Thoracic aorta (tissue), 2 donors: ENCODE measurements around the gene WDFY3. TPM values are rescaled to one million over a fixed set of nuclear protein-coding genes. Genes with fewer than 3 reads are reported as not detected.

ENCODE experiments used
- ATAC-seq: fragments of 150-250 bp; one replicate; pipeline ENCODE4 v1.8.0; 2017; ENCODE audit warnings: low read depth; ENCODE audit not compliant: insufficient number of reproducible peaks, low FRiP score
- DNase-seq: peaks from one replicate; pipeline ENCODE4 v3.0.0-alpha.2; 2020; ENCODE audit warnings: low spot score
- H3K27ac ChIP-seq, 2 donors: fragments of 200-600 bp; sonication (generic); 1 replicate in 1 of 2; 2 replicates in 1 of 2; pipeline ENCODE4 v1.5.1; 2016; ENCODE audit warnings: mild to moderate bottlenecking in 2 of 2, moderate library complexity in 2 of 2
- H3K27me3 ChIP-seq: fragments of 200-600 bp; sonication (generic); replicated peaks from 2 replicates; pipeline ENCODE4 v1.6.0; 2016; ENCODE audit warnings: mild to moderate bottlenecking; ENCODE audit not compliant: insufficient read depth
- H3K36me3 ChIP-seq: fragments of 200-600 bp; sonication (generic); one replicate; pipeline ENCODE4 v1.5.1; 2016
- H3K4me1 ChIP-seq, 2 donors: fragments of 200-600 bp; sonication (generic); 1 replicate in 1 of 2; 2 replicates in 1 of 2; pipeline versions ENCODE4 v1.5.1 to v1.6.0; 2016; ENCODE audit warnings: low read depth in 2 of 2, mild to moderate bottlenecking in 1 of 2; ENCODE audit not compliant: control insufficient read depth in 1 of 2
- H3K4me3 ChIP-seq: fragments of 200-600 bp; sonication (generic); 2 replicates; pipeline ENCODE4 v1.5.1; 2016; ENCODE audit warnings: mild to moderate bottlenecking
- H3K9me3 ChIP-seq: fragments of 200-600 bp; sonication (generic); 2 replicates; pipeline ENCODE4 v1.5.1; 2016
- CTCF ChIP-seq: fragments of 200-600 bp; sonication (generic); IDR thresholded peaks from one replicate; pipeline ENCODE4 v1.5.1; 2019; ENCODE audit warnings: antibody characterized with exemption
- total RNA-seq, 2 donors: library from RNA; depleted of rRNA; stranded (reverse); fragments of >200 nt; gene quantifications; one replicate each; pipeline versions ENCODE4 v1.1.0 to v1.2.3, GENCODE V29; 2016

Gene WDFY3
- 100 to 1,000 TPM; 116 to 140 TPM for total RNA-seq

- TF ChIP-seq CTCF: no peak
- Histone ChIP-seq H3K36me3 (no peaks in the 10 kb centered on the region), H3K4me3 (peak within 1 kb of the TSS; percentile 91), H3K27ac (peak within 1 kb of the TSS; percentile 86 to 87), H3K9me3 (no peaks in the 10 kb centered on the region), H3K4me1 (peaks cover 11 to 40% of the 10 kb centered on the region in 2 donors), H3K27me3 (no peaks in the 10 kb centered on the region)
- DNase-seq (peak; percentile 56), ATAC-seq (peak; percentile 86)
These were observed at the start of gene WDFY3 for GRCh38 chr4:84966382-84967242. WDFY3 (minus strand) TSS chr4:84966690; CDS start chr4:84860591, 106,099 bp downstream.

- TF ChIP-seq CTCF: no peak
- Histone ChIP-seq H3K4me1 (no peaks in the 10 kb centered on the region), H3K4me3 (no peak overlapping the region), H3K36me3 (no peaks in the 10 kb centered on the region), H3K9me3 (no peaks in the 10 kb centered on the region), H3K27ac (no peak overlapping the region), H3K27me3 (no peaks in the 10 kb centered on the region)
- DNase-seq (no peak), ATAC-seq (no peak)
These were observed 39.4 kb upstream of the WDFY3 start for GRCh38 chr4:85005865-85006377.

GRCh38 chr4:85000343-85000742 is 33.9 kb upstream of the WDFY3 start:
- Histone ChIP-seq H3K27me3 (no peaks in the 10 kb centered on the region), H3K4me3 (no peak overlapping the region), H3K9me3 (no peaks in the 10 kb centered on the region), H3K27ac (no peak overlapping the region), H3K4me1 (no peaks in the 10 kb centered on the region), H3K36me3 (no peaks in the 10 kb centered on the region)
- DNase-seq (no peak), ATAC-seq (no peak)
- TF ChIP-seq CTCF: no peak

- H3K27me3 ChIP-seq: no peaks in the 10 kb centered on the region
- no peaks in the 10 kb centered on the region for H3K36me3 ChIP-seq
- no peak overlapping the region for H3K27ac ChIP-seq
- no peaks in the 10 kb centered on the region for H3K9me3 ChIP-seq
- DNase-seq (no peak), ATAC-seq (no peak)
- TF ChIP-seq CTCF: no peak
- no peaks in the 10 kb centered on the region for H3K4me1 ChIP-seq
- H3K4me3 ChIP-seq: no peak overlapping the region
These were observed 28.9 kb upstream of the WDFY3 start for GRCh38 chr4:84995386-84995785.

GRCh38 chr4:84994280-84994679 is 27.8 kb upstream of the WDFY3 start:
- DNase-seq (no peak), ATAC-seq (no peak)
- TF ChIP-seq CTCF: no peak
- Histone ChIP-seq H3K9me3 (no peaks in the 10 kb centered on the region), H3K36me3 (no peaks in the 10 kb centered on the region), H3K27me3 (no peaks in the 10 kb centered on the region), H3K4me3 (no peak overlapping the region), H3K4me1 (no peaks in the 10 kb centered on the region), H3K27ac (no peak overlapping the region)
